Panc1 (cell line): Measurements from ENCODE around the gene TSNAXIP1. TPM values are rescaled to one million over a fixed set of nuclear protein-coding genes. Genes with fewer than 3 reads are reported as not detected.

Source experiments
- ATAC-seq: fragments of 200-7000 bp; cut with Tn5 transposase; 2 replicates; pipeline ENCODE4 v1.9.1; 2020; ENCODE audit warnings: mild to moderate bottlenecking, moderate library complexity
- BruUV-seq: library from RNA; stranded (reverse); fragments of 400-500 nt; replicated peaks from 2 replicates; lab custom pipeline; 2021; lab: Mats Ljungman, UMichigan
- CTCF ChIA-PET: fragments of 300-600 bp; sonication (Branson Sonifier 250); formaldehyde crosslinking; loops from one replicate; lab custom pipeline; 2022; ENCODE audit warnings: antibody characterized with exemption; lab: Charles Lee
- POLR2A ChIA-PET: fragments of 300-600 bp; sonication (Branson Sonifier 250); formaldehyde crosslinking; loops from one replicate; lab custom pipeline; 2022; ENCODE audit warnings: antibody characterized with exemption; lab: Charles Lee
- DNase-seq: peaks from one replicate; pipeline ENCODE4 v3.0.0-alpha.2; 2010; ENCODE audit warnings: low read depth, low spot score
- H3K27ac ChIP-seq: 2 replicates; pipeline ENCODE4 v1.5.1; 2011; ENCODE audit warnings: mild to moderate bottlenecking, low read length, inconsistent platforms
- H3K27me3 ChIP-seq: fragments of 200-500 bp; sonication (Bioruptor generic); 2 replicates; pipeline ENCODE4 v1.6.0; 2014; ENCODE audit warnings: low read length, inconsistent platforms; ENCODE audit not compliant: control insufficient read depth, insufficient read depth
- H3K36me3 ChIP-seq: fragments of 200-500 bp; sonication (Bioruptor generic); 2 replicates; pipeline ENCODE4 v1.5.1; 2014; ENCODE audit warnings: inconsistent platforms, mild to moderate bottlenecking, low read length, moderate library complexity; ENCODE audit not compliant: control insufficient read depth, insufficient read depth
- H3K4me1 ChIP-seq: 2 replicates; pipeline ENCODE4 v1.5.1; 2011; ENCODE audit warnings: inconsistent platforms, mild to moderate bottlenecking, low read length, moderate library complexity; ENCODE audit not compliant: control insufficient read depth, insufficient read depth
- H3K4me3 ChIP-seq, 2 experiments: 2 replicates each; pipeline ENCODE4 v1.5.1; 2011 to 2012; ENCODE audit warnings: low read depth in 2 of 2, low read length in 2 of 2, mild to moderate bottlenecking in 2 of 2, inconsistent platforms in 1 of 2, moderate library complexity in 1 of 2
- H3K9me3 ChIP-seq: fragments of 200-500 bp; sonication (Bioruptor generic); 2 replicates; pipeline ENCODE4 v1.5.1; 2014; ENCODE audit warnings: low read depth, mild to moderate bottlenecking, inconsistent platforms, low read length, moderate library complexity; ENCODE audit not compliant: control insufficient read depth, insufficient read depth
- POLR2AphosphoS5 ChIP-seq: IDR thresholded peaks from 2 replicates; pipeline ENCODE4 v1.6.1; 2012; ENCODE audit warnings: mild to moderate bottlenecking, low read depth, low read length, moderate library complexity
- SIN3A ChIP-seq: IDR thresholded peaks from 2 replicates; pipeline ENCODE4 v1.6.1; 2012; ENCODE audit warnings: low read depth, mild to moderate bottlenecking, low read length, moderate library complexity, borderline replicate concordance; ENCODE audit not compliant: insufficient read depth
- TCF7L2 ChIP-seq: IDR thresholded peaks from 2 replicates; pipeline ENCODE4 v1.6.1; 2011; ENCODE audit warnings: mild to moderate bottlenecking, low read depth, low read length, inconsistent platforms
- in situ Hi-C: cut with HindIII; loops from 2 replicates; pipeline ENCODE4 v1.10.0; 2016; ENCODE audit warnings: low sequenced_read_pairs, low pct_unique_long_range_greater_than_20kb
- intact Hi-C: fragments of 100-400 bp; cut with micrococcal nuclease; formaldehyde crosslinking; loops from one replicate; pipeline ENCODE4 v1.10.0; 2022; ENCODE audit not compliant: unreplicated experiment
- total RNA-seq: library from RNA; stranded (reverse); gene quantifications from one replicate; pipeline ENCODE4 v1.2.1, GENCODE V29; 2021; ENCODE audit not compliant: unreplicated experiment
- TF ChIP-seq, protein P1 (sequence below), 2 experiments: IDR thresholded peaks; 2 replicates each; pipeline ENCODE4 v1.6.1; 2011 to 2012; ENCODE audit warnings: low read depth in 2 of 2, control low read depth in 1 of 2, low read length in 1 of 2, mild to moderate bottlenecking in 1 of 2, moderate library complexity in 1 of 2; ENCODE audit not compliant: insufficient read depth in 1 of 2
- TF ChIP-seq, protein P2 (sequence below): fragments of 450-650 bp; IDR thresholded peaks from 2 replicates; pipeline ENCODE4 v1.5.1; 2017; ENCODE audit warnings: mild to moderate bottlenecking

The TSNAXIP1 gene
- total RNA-seq, 1 experiment from 2014 or later = 1.6 TPM

DNA sequence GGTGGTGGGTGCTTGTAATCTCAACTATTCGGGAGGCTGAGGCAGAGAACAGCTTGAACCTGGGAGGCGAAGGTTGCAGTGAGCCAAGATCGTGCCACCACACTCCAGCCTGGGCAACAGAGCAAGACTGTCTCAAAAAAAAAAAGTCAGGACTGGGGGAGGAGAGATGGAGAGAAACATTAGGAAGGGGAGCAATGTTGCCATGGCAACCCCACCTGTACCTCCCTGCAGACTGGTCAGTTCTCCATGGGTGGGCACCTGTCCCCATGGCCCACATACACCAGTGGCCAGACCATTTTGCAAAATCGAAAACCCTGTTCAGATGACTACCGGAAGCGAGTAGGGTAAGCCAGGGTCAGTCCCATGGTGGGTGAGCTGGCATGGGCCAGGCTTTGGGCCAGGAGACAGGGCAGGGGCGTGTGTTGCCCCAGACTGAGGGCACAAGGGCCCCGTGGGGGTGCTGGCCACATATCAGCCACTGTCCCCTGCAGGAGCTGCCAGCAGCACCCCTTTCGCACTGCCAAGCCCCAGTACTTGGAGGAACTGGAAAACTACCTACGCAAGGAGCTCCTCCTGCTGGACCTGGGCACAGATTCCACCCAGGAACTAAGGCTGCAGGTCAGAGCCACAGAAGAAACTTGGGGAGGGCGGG is 14.0 kb downstream of the TSNAXIP1 start:
- ChIA-PET POLR2A (interaction anchor here (0.7 kb wide), 1 partner anchor 11 kb away, joined by 4 read pairs; no protein-coding TSS in a partner anchor), CTCF (interaction anchor here (0.6 kb wide), 1 partner anchor 171 kb away, joined by 5 read pairs; no protein-coding TSS in a partner anchor)
- DNase-seq = no peak
- Histone ChIP-seq H3K27me3 (no peaks in the 10 kb centered on the region), H3K36me3 (no peaks in the 10 kb centered on the region), H3K27ac (no peak overlapping the region), H3K4me3 (no peak overlapping the region), H3K9me3 (no peaks in the 10 kb centered on the region), H3K4me1 (no peaks in the 10 kb centered on the region)
- no TSS peak for BruUV-seq
- TF ChIP-seq, protein P1, sequence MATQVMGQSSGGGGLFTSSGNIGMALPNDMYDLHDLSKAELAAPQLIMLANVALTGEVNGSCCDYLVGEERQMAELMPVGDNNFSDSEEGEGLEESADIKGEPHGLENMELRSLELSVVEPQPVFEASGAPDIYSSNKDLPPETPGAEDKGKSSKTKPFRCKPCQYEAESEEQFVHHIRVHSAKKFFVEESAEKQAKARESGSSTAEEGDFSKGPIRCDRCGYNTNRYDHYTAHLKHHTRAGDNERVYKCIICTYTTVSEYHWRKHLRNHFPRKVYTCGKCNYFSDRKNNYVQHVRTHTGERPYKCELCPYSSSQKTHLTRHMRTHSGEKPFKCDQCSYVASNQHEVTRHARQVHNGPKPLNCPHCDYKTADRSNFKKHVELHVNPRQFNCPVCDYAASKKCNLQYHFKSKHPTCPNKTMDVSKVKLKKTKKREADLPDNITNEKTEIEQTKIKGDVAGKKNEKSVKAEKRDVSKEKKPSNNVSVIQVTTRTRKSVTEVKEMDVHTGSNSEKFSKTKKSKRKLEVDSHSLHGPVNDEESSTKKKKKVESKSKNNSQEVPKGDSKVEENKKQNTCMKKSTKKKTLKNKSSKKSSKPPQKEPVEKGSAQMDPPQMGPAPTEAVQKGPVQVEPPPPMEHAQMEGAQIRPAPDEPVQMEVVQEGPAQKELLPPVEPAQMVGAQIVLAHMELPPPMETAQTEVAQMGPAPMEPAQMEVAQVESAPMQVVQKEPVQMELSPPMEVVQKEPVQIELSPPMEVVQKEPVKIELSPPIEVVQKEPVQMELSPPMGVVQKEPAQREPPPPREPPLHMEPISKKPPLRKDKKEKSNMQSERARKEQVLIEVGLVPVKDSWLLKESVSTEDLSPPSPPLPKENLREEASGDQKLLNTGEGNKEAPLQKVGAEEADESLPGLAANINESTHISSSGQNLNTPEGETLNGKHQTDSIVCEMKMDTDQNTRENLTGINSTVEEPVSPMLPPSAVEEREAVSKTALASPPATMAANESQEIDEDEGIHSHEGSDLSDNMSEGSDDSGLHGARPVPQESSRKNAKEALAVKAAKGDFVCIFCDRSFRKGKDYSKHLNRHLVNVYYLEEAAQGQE (IDR thresholded peaks at IDR 0.05; ENCODE audit: insufficient read depth in 1 of 2, low read depth in 2 of 2, low read length in 1 of 2) = no peak
- TF ChIP-seq TCF7L2 (no peak), POLR2AphosphoS5 (no peak), SIN3A (no peak)
- TF ChIP-seq, protein P2, sequence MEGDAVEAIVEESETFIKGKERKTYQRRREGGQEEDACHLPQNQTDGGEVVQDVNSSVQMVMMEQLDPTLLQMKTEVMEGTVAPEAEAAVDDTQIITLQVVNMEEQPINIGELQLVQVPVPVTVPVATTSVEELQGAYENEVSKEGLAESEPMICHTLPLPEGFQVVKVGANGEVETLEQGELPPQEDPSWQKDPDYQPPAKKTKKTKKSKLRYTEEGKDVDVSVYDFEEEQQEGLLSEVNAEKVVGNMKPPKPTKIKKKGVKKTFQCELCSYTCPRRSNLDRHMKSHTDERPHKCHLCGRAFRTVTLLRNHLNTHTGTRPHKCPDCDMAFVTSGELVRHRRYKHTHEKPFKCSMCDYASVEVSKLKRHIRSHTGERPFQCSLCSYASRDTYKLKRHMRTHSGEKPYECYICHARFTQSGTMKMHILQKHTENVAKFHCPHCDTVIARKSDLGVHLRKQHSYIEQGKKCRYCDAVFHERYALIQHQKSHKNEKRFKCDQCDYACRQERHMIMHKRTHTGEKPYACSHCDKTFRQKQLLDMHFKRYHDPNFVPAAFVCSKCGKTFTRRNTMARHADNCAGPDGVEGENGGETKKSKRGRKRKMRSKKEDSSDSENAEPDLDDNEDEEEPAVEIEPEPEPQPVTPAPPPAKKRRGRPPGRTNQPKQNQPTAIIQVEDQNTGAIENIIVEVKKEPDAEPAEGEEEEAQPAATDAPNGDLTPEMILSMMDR = no peak
- no peak for ATAC-seq
- intact Hi-C loops (no loop called here), in situ Hi-C loops (no loop called here)

GRCh38 chr16:67822511-67822910 is 15.8 kb downstream of the TSNAXIP1 start:
- H3K4me3 ChIP-seq = no peak overlapping the region
- H3K4me1 ChIP-seq = no peaks in the 10 kb centered on the region
- no peak overlapping the region for H3K27ac ChIP-seq
- no peaks in the 10 kb centered on the region for H3K36me3 ChIP-seq
- no TSS peak for BruUV-seq
- ATAC-seq (no peak), DNase-seq (no peak)
- ChIA-PET POLR2A (no interaction called here), CTCF (interaction anchor here (0.6 to 0.7 kb wide), 2 partner anchors 10 to 921 kb away, joined by 3 to 5 read pairs; no protein-coding TSS in a partner anchor)
- in situ Hi-C loops (no loop called here), intact Hi-C loops (no loop called here)
- TF ChIP-seq POLR2AphosphoS5 = no peak
- no peak for TF ChIP-seq SIN3A
- TF ChIP-seq, protein P1 (IDR thresholded peaks at IDR 0.05; ENCODE audit: insufficient read depth in 1 of 2, low read depth in 2 of 2, low read length in 1 of 2) = no peak
- TF ChIP-seq TCF7L2 = no peak
- TF ChIP-seq, protein P2 = no peak
- no peaks in the 10 kb centered on the region for H3K27me3 ChIP-seq
- no peaks in the 10 kb centered on the region for H3K9me3 ChIP-seq
